HCT116 (cell line): ENCODE data around the gene CD44.

Experiments used
- EZH2 ChIP-seq: fragments of 200-600 bp; sonication (generic); IDR thresholded peaks from 2 replicates; pipeline ENCODE4 v1.6.1; 2017; ENCODE audit warnings: antibody characterized with exemption, mixed run types
- POLR2A ChIP-seq: IDR thresholded peaks from 2 replicates; pipeline ENCODE4 v1.7.0; 2011; ENCODE audit warnings: borderline replicate concordance; ENCODE audit not compliant: insufficient read depth, insufficient read length; ENCODE audit errors: extremely low read depth

- no peak for TF ChIP-seq EZH2
- TF ChIP-seq POLR2A, result no peak
Observed at GRCh38 chr11:35206616-35207015, 67.6 kb downstream of the CD44 start.
